Stimulated activated CD4-positive, alpha-beta T cell treated with anti-CD3 and anti-CD28 coated beads, TNF-alpha, amount 100 ng/mL, for 1 hour (primary cell): ENCODE data around the gene C1QTNF7.

Experiments used
- DNase-seq, 3 donors: peaks; one replicate each; pipeline ENCODE4 v3.0.0-alpha.2; 2020; ENCODE audit warnings: low read depth in 3 of 3, low spot score in 1 of 3

The C1QTNF7 gene

DNA sequence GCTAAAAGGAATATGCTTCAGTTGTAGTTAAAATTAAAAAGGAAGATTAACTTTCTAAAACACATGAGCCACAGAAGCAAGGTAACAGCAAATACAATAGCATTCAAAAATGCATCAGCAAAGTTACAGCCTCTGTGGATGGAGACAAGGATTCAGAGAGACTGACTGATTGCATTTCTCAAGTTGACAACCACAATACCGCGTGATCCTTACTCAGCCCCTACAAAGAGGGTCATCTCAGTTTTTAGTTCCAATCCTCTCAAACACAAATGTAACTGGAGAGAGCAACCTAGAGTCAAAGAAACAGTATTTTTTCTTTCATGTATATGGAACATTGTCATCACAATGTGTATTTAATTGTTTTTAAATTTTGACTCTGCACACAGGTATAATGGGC is 14.2 kb upstream of the C1QTNF7 start:
- no peak for DNase-seq

DNA sequence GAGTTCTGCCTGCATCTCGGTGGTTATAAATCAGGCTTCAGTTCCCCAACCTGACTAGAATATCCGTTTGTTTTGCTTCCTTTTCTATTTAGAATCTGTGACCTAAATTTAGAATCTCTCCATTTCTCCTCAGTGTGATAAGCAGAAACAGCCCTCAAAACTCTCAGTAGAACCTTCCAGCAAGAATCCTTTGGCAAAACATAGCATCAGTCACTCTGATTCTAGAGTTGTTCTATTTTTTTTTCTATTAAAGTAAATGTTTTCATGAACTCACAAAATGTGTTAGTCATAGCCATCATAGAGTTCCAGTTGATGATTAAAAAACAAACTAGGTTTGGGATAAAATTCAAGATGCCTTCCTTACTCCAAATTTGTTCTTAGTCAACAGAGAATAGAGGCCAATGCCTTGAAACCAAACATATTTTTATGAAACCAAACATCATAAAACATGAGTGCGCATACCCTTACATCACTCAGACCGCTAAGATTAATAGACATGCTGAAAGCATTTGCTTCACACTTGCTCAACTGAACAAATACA is 13.2 kb upstream of the C1QTNF7 start:
- no peak for DNase-seq

DNA sequence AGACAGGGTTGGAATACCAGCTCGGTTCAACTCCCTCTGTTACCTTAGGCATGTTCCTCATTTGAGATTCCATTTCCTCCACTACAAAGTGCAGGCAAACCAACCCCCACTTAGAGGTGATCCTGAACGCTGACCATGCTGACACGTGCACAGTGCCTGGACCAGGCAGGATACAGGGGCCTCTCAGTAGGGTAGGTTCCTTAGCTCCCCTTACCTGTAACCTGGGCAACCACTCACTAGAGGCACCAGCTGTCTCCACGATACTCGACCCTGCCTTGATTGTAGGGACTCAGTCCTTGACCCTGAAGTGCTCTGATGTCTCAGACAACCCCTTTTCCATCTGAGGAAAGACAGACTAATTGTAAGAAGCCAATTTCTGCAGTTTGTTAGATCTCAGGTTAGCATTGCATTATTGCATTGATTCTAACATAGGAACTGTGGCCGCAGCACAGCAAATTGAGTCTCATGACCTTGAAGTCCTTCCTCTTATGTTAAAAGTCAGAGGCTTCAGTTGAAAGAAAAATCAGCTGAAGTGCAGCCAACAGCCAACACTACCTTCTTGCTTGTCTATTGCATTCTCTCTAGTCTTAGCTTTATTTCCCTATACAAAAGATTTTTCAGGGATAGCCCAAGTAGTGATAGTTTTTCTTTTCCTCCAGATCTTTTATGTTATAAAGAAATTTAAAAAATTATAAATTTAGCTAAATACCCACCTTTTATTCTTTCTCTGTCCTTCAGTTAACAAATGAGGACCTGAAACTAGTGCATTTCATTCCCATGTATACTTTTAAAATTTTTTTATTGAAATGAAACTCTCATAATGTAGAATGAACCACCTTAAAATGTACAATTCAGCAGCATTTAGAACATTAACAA is 11.2 kb upstream of the C1QTNF7 start:
- DNase-seq: no peak

DNA sequence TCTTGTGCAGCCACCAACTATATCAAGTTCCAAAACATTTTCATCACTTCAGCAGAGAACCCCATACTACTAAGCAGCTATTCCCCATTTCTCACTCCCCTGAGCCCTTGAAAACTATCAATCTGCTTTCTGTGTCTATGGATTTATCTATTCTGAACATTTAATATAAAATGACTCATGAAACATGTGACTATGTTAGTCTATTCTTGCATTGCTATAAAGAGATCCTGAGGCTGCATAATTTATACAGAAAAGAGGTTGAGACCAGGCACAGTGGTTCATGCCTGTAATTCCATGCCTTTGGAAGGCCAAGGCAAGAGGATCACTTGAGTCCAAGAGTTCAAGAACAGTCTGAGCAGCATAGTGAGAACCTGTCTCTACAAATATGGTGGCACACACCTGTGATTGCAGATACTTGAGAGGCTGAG is 10.6 kb upstream of the C1QTNF7 start:
- no peak for DNase-seq

DNA sequence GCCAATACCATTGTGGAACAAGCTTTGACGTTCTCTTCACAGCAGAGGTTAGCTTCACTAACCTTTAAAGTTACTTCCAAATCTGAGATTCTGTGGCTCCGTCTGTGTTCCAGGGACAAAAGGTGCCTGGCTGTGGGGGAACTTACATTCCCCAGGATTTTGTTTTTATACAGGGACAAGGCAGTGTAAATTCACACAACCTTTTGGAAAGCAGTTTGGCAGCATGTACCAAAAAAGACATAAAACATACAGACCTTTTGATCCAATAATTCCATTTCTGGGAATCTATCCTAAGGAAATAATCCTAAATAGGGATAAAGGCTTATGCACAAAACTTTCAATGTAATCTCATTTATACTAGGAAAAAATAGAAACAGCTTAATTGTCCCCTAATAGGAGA is 8.9 kb upstream of the C1QTNF7 start:
- no peak for DNase-seq

DNA sequence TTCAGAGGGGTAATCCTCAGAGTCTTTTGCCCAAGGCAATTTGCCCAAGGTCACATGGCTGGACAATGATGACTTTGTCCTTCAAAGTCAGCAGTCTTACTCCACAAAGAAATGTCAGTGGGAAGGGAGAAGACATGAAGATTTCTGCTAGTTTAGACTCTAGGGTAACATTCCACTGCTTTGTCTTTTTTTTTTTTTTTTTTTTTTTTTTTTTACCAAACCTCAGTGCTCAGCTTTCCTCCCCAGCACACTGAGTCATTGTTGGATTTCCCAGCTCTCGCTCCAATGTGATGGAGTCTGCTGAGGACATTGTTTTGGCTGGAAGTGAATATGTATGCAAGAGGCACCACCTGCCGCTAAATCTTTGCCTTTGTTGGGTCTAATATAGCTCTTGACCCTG is 7.2 kb upstream of the C1QTNF7 start:
- no peak for DNase-seq

DNA sequence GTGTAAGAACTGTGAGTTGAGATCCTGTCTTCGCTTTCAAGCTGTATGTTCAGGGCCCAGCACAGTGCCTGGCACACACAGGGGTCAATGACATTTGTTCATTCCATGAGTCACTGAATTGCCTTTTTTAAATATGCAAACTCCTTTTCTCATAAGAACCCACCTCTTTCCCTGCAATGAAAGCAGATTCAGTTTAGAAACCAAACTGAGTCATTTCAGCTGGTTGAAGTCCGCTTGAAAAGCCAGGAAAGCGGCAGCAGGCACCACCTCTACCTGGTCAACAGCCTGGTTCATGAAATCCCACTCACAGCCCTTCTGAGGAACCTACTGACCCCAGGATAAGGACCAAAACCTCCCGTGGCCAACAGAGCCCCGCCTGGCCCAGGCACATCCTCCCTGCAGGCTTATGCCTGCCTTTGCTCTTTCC is 4.5 kb upstream of the C1QTNF7 start:
- no peak for DNase-seq

DNA sequence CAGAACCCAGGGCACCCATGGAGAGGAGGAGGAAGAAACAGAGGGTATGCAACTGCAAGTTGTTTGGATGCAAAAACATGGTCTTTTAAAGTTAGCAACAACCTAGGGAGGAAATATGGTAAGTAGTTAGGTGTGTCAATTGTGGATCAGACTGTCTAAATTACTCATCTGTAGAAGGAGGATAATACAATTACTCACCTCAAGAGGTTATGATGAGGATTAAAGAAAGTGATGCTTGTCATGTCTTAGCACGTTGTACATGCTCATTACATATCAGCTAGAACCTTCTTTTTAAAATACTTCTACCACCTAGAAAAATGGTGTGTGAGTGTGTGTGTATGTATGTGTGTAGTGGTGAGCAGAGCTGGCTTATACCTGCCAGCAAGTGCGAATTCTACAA is 2.3 kb upstream of the C1QTNF7 start:
- DNase-seq: no peak

DNA sequence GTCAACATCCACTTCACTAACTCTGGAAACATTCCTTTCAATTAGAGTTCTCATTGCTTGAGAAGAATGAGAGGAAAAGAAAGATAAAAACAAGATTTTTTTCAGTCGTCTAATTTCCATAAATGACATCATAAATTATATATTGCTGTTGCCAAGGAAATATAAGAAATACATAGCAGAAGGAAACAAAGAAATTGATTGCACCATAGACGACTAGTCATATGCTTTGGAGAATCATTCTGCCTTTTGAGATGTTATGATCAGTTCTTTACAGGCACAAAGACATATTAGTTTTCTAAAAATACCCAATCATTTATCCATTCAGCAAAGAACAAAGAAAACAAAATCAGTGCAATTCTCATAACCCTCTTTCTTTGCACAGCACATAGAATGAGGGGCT is 672 bp upstream of the C1QTNF7 start:
- no peak for DNase-seq

DNA sequence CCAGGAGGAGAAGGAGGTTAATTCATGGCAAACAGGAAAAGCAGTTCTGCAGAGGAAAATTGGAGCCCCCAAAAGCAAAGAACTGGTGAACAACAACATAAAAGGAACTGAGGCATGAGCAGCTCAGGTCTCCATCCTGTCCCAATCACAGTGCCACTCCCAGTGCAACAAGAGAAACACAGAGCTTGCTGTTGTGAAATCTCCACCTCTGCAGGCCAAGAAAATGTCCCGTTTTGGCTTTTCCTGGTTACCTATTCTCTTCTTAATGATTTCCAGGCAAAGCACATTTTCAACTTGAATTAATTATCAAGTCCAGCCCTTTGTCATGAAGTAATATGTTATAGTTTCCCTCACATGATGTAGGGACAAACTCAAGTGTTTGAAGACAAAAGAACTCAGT is 778 bp downstream of the C1QTNF7 start:
- no peak for DNase-seq

DNA sequence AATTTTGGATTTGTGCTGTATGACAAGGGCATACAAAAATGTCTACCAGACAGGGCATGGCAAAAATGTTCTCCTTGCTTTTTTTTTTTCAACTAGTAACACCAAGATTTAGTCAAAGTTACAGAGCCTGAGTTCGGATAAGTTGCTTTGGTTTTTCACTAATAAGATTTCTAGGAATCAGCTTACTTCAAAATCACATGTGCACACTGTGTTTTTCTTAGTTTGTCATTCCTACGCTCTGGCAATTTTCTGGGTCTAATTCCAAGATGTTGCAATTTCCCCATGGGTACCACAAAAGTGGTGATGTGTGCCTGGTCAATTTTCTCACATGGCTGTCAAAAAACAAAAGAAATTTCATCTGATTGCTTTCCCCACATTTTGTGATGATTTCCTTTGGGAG is 6.3 kb downstream of the C1QTNF7 start:
- DNase-seq: no peak

DNA sequence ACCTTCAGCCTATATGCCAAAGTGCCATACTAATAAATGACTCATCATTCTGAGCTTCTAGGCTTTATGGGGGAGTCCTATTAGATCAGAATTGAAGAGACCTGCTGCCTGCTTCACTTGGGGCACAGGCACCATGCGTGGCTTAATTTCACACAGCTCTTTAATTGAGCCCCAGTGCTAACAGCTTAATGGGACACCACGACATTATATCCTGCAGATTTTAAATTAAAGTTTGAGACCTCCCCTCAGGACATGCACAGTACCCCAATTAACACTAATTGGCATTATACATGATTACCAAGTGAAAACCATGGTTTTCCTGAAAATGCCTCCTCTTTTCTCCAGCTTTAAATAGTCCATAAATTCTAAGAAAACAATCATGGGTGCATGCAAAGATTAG is 6.8 kb downstream of the C1QTNF7 start:
- DNase-seq: no peak

DNA sequence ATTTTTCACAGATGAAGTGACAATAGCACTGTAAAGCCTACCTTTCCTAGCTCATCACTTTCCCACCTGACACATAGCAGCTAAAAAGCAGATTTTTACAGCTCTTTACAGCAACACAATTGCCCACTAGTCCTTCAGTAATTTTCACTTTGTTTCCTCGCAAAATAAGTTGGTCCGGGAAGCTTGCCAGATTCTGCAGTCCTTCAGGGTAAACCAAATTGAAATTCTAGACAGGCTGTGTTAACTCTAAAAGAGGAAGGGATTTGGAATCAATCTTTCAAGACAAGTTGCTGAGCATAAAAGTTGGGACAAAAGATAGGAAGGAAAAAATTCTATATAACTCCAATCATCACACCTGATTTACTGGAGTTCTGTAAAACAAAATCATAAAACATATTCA is 8.7 kb downstream of the C1QTNF7 start:
- DNase-seq: no peak

DNA sequence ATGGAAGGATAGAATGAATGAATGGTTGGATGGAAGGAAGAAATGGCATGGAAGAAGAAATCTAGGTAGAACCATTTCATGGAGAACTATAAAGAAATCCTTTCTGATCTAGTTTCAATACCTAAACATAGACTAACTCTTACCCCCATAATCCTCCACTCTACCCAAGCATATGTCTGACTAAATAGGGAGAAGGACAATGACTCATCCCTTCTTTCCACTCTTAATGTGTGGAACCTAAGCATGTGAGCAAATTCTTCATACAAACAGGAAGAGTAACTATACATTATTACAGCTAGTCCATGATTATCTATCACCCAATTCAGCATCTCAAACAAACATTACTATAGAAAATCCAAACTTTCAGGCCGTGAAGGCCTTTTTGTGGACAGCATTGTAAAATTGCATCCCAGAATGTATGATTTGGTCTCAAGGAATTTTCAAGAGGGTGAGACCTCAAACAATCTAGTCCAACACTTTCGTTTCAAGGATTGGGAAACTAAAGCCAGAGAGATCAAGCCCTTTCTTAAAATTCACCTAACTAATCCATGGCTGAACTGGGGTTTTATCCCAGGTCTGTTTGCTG is 11.2 kb downstream of the C1QTNF7 start:
- DNase-seq: no peak

DNA sequence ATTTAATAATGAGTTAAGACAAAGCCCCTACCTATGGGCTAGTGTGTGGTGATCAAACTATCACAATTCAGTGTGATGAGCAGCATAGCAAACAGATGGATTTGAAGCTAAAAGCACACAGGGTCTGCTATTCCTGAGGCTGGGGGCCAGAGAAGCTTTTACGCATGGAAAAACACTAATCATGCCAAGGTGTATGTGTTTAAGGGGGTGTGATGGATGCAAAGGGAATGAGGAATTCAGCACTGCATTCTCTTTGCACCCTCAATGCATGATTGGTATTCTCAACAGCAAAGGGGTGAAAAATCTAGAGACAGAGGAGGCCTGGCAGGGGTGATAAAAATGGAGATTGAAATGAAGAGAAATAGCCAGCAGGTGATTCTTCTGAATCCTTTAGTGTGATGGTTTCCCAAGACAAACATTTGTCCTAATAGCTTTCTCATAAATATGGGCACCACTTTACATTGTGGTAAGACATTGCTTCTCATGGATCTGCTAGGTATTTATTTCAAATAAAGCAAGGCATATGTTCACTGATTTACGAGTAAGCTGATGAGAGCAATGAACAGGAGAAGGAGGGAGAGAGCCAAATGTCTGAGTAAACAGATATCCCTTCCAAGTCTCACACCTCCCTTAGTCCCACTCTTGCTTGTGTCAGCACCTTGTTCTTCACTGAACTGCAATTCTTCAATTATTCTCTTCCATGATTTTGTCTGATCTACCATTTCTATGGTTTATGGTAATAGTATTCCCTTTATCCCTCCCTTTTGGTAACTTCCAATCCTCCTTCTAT is 15.7 kb downstream of the C1QTNF7 start:
- DNase-seq: no peak

DNA sequence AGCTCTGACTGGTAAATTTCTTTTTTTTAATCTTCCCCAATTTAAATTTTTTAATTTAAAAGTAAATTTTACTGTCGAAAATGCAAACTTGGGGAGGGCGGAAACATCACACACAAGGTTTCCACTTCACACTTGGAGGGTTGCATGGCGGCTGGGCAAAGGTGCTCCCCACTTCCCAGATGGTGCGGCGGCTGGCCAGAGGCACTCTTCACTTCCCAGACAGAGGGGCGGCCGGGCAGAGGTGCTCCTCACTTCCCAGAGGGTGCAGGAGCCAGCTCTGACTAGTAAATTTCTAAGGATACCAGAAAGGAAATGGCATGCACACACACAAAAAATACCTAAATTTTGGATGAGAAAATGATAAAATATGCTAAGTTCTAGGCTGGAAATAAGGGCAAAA is 16.4 kb downstream of the C1QTNF7 start:
- no peak for DNase-seq

DNA sequence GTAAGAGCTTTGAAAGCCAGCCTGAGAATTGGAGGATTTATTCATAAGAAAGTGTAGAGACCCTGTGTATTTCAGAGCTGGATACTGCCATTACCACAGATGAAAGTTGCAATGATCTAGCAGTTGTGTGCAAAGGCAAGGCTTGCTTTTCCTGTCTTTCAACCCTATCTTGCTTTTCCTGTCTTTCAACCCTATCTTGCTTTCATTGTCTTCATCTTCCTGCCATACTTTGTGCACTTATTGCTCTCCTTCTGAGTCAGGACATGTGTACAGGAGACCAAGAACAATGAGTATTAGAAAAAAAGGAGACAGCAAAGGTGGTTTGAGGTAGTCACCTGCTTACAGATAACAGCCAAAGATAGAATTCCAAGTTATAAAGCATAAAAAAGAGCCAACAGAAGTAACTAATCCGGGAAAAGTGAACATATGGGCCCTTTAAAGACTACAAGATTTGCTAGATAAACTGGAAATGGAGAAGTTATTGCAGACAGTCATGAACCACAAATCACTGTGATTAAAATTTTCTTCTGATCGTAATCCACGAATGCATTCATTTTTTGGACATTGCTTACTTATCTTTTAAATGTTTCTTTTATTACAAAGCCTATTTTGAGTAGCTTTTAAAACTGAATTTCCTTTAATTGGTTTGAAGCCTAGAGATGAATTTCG is 17.2 kb downstream of the C1QTNF7 start:
- no peak for DNase-seq

DNA sequence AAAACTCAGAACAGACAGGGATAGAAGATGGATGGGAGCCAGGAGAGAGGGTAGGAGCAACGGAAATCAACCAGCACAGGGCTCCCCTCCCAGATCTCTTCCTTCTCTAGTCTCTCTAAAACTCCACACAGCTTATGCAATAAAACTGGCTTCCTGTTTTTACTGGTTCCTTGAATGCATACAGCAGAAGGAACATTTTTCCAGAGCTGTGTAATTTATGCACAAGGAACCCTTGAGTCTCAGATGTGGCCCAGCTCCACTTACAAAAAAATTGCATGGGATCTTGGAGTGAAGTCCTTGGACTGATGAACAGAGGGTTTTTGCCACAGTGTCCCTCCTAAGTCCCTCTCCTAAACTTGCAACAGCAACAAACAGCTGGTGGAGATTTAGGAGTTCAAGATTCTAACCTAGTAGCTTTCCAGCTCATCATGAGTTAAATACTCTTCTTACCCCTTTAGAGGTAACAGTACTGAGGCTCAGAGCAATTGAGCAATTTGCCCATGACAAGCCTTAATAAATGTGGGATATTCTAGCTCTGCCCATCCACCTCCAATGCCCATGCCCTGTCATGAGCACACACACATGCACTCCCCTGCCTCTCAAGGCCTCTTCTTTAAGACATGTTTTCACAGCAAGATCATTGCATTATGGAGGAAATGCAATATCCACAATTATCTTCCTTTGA is 23.5 kb downstream of the C1QTNF7 start:
- no peak for DNase-seq

DNA sequence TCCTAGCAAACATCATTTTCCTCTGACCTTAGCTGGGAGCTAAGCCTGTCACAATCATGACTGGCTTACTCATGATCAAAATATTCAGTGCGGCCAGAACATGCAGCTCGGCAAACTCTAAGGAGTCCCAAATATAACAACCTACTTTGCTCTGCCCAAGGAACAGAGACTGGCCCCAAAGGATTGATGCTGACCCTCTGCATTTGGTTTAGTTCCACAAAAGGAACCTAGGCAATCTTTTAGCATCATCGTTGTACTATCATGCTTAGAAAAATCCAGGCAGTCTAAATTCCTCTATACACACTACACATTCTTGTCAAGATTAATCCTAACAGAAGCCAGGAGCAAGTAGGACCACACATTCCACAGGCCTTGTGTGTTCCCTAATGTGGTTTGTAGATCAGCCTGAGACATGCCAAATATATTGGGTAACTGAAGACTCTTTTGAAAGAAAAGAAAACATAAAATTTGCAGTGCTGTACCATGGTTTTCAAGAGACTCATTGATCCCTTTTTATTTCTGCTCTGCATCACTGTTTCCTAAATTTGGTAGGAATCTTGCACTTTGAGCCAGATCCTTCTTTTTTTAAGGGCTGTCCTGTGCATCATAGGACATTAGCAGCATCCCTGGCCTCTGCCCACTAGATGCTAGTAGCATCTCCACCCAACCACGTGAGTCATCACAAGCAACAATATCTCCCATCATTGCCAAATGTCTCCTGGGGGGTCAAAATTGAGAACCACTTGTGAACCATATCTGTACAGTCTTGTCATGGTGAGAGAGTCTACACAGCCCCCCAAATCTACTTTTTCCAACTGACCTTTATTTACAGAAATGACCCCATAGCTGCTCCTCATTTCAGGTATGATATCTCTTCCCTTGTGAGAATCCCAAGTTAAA is 24.3 kb downstream of the C1QTNF7 start:
- DNase-seq: no peak

DNA sequence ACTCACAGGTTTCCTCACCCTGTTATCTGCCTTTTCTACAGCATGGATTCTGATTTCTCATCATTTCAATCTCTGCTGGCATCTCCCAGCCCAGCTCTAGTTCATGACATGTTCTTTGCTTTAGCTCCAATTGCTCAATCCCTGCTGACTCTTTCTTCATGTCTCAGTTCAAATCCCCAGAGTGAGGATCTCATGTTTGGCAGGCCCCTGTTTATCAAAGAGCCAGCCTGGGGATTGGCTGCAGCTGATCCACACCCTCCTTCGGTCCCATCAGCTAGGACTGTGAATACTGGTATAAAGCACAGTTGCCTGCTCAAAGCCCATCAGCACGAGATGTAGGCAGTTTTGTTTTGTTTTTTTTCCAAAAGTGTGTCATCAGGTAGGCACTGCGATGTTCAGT is 27.5 kb downstream of the C1QTNF7 start:
- no peak for DNase-seq
